Calu3 (cell line): ENCODE data around the gene ARID3B. TPM values are rescaled to one million over a fixed set of nuclear protein-coding genes. Genes with fewer than 3 reads are reported as not detected.
A peak's percentile ranks its signal among the peaks of the same experiment; 100 is the strongest.

Source experiments
- BruUV-seq: library from RNA; stranded (reverse); fragments of 400-500 nt; replicated peaks from 2 replicates; lab custom pipeline; 2021; lab: Mats Ljungman, UMichigan
- CTCF ChIA-PET: fragments of 300-600 bp; sonication (Branson Sonifier 250); formaldehyde crosslinking; loops from one replicate; lab custom pipeline; 2022; ENCODE audit warnings: antibody characterized with exemption; lab: Charles Lee
- DNase-seq: peaks from one replicate; pipeline ENCODE4 v3.0.0; 2022
- H3K27ac Mint-ChIP-seq: one replicate; pipeline ENCODE4 v1.8.0; 2022; ENCODE audit warnings: mixed read lengths; ENCODE audit not compliant: unreplicated experiment
- H3K27me3 Mint-ChIP-seq: one replicate; pipeline ENCODE4 v1.8.0; 2022; ENCODE audit warnings: mixed read lengths; ENCODE audit not compliant: unreplicated experiment
- H3K36me3 Mint-ChIP-seq: one replicate; pipeline ENCODE4 v1.8.0; 2022; ENCODE audit warnings: mild to moderate bottlenecking, moderate library complexity, mixed read lengths; ENCODE audit not compliant: insufficient read depth, unreplicated experiment
- H3K4me1 Mint-ChIP-seq: one replicate; pipeline ENCODE4 v1.8.0; 2022; ENCODE audit warnings: mild to moderate bottlenecking, low read depth, mixed read lengths; ENCODE audit not compliant: unreplicated experiment
- H3K4me3 Mint-ChIP-seq: one replicate; pipeline ENCODE4 v1.8.0; 2022; ENCODE audit warnings: mild to moderate bottlenecking, low read depth, moderate library complexity, mixed read lengths; ENCODE audit not compliant: unreplicated experiment
- H3K9me3 Mint-ChIP-seq: one replicate; pipeline ENCODE4 v1.8.0; 2022; ENCODE audit warnings: low read depth, mixed read lengths; ENCODE audit not compliant: unreplicated experiment
- intact Hi-C: fragments of 100-400 bp; cut with micrococcal nuclease; formaldehyde crosslinking; loops from one replicate; pipeline ENCODE4 v1.10.0; 2022; ENCODE audit not compliant: unreplicated experiment
- total RNA-seq: library from RNA; stranded (reverse); gene quantifications from 2 replicates; pipeline ENCODE4 v1.2.3, GENCODE V29; 2022
- TF ChIP-seq, protein P1 (sequence below): fragments of 200-600 bp; IDR thresholded peaks from one replicate; pipeline ENCODE4 v1.8.0; 2022; ENCODE audit warnings: antibody characterized with exemption; ENCODE audit not compliant: unreplicated experiment

The ARID3B gene
- total RNA-seq, 1 experiment from 2014 or later: 10.6 TPM

- H3K4me3 Mint-ChIP-seq: peak overlapping the region; percentile 86
These were observed 73.9 kb downstream of the ARID3B start for GRCh38 chr15:74614744-74615507.

GRCh38 chr15:74615508-74616365 lies 74.7 kb downstream of the ARID3B start, which contains the start of gene CLK3:
Gene CLK3, plus strand, starts transcription at chr15:74615836. Its CDS starts 3,361 bp downstream, at chr15:74619197.
- peaks cover 20% of the 10 kb centered on the region for H3K4me1 Mint-ChIP-seq
- H3K36me3 Mint-ChIP-seq: peaks cover 51% of the 10 kb centered on the region
- CTCF ChIA-PET: interaction anchor here (0.6 to 1.7 kb wide), 3 partner anchors 11 to 155 kb away, joined by 3 to 6 read pairs (median 4); no protein-coding TSS in a partner anchor

More at GRCh38 chr15:74614744-74615507, 73.9 kb downstream of the ARID3B start:
- peaks cover 43% of the 10 kb centered on the region for H3K36me3 Mint-ChIP-seq
- BruUV-seq: TSS peak; percentile 89
- intact Hi-C loops: loop anchor here (5.0 kb wide), 1 partner anchor 68 kb away; no protein-coding TSS in a partner anchor
- no peaks in the 10 kb centered on the region for H3K9me3 Mint-ChIP-seq
- H3K27me3 Mint-ChIP-seq: peaks cover 37% of the 10 kb centered on the region
- H3K4me1 Mint-ChIP-seq: peaks cover 18% of the 10 kb centered on the region
- DNase-seq: peak; percentile 85
- TF ChIP-seq, protein P1, sequence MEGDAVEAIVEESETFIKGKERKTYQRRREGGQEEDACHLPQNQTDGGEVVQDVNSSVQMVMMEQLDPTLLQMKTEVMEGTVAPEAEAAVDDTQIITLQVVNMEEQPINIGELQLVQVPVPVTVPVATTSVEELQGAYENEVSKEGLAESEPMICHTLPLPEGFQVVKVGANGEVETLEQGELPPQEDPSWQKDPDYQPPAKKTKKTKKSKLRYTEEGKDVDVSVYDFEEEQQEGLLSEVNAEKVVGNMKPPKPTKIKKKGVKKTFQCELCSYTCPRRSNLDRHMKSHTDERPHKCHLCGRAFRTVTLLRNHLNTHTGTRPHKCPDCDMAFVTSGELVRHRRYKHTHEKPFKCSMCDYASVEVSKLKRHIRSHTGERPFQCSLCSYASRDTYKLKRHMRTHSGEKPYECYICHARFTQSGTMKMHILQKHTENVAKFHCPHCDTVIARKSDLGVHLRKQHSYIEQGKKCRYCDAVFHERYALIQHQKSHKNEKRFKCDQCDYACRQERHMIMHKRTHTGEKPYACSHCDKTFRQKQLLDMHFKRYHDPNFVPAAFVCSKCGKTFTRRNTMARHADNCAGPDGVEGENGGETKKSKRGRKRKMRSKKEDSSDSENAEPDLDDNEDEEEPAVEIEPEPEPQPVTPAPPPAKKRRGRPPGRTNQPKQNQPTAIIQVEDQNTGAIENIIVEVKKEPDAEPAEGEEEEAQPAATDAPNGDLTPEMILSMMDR: no peak
- CTCF ChIA-PET: interaction anchor here (0.6 to 1.7 kb wide), 2 partner anchors 59 to 156 kb away, joined by 4 to 6 read pairs; no protein-coding TSS in a partner anchor
- H3K27ac Mint-ChIP-seq: peak overlapping the region; percentile 67

DNA sequence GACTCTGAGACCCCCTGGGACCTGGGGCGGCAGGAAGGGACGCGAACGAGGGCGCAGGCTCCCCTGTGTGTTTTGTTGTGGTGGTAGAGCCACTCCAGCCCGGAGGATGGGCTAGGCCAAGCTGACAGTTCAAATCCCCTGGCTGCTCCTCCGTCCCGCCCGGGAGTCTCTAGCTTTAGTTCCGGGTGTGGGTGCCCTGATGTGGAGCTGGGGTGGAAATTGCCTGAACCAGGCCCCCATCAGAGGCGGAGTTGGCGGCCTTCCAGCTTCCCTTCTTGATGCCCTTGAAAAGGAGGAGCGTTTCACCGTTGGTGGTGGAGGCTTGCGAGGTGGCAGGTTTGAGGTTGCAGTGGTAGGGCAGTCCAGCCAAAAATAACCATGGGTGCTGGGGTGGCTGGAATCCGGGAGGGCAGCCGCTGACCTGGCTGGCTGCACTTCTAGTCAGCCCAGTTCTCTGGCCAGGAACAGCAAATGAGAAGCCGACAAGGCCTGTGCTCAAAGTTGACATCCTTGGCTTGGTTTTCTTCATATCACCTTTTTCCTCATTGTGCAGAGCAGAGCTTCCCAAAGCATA lies 75.4 kb downstream of the ARID3B start:
- H3K9me3 Mint-ChIP-seq: no peaks in the 10 kb centered on the region
- CTCF ChIA-PET: interaction anchor here (0.7 to 1.7 kb wide), 3 partner anchors 10 to 155 kb away, joined by 3 to 4 read pairs (median 3); no protein-coding TSS in a partner anchor
- peak overlapping the region; percentile 82 for H3K27ac Mint-ChIP-seq
- peaks cover 59% of the 10 kb centered on the region for H3K36me3 Mint-ChIP-seq
- peak overlapping the region; percentile 86 for H3K4me3 Mint-ChIP-seq
- peak; percentile 71 for DNase-seq
- TF ChIP-seq, protein P1: no peak
- H3K27me3 Mint-ChIP-seq: peaks cover 23% of the 10 kb centered on the region
- intact Hi-C loops: no loop called here
- BruUV-seq: no TSS peak
- peaks cover 26% of the 10 kb centered on the region for H3K4me1 Mint-ChIP-seq

More at GRCh38 chr15:74615508-74616365, 74.7 kb downstream of the ARID3B start, which contains the start of gene CLK3:
- intact Hi-C loops: no loop called here
- peak; percentile 100 for DNase-seq
- peaks cover 30% of the 10 kb centered on the region for H3K27me3 Mint-ChIP-seq
- TF ChIP-seq, protein P1: no peak
- peak within 1 kb of the TSS; percentile 86 for H3K4me3 Mint-ChIP-seq
- H3K9me3 Mint-ChIP-seq: no peaks in the 10 kb centered on the region
- H3K27ac Mint-ChIP-seq: peak within 1 kb of the TSS; percentile 82
- TSS peak; percentile 16 for BruUV-seq

GRCh38 chr15:74616996-74617395 lies 76.0 kb downstream of the ARID3B start:
- CTCF ChIA-PET: interaction anchor here (0.7 to 0.9 kb wide), 2 partner anchors 19 to 77 kb away, joined by 3 read pairs; partner anchors contain the start of gene ARID3B
- H3K4me3 Mint-ChIP-seq: peak overlapping the region; percentile 86
- no peak for DNase-seq
- peaks cover 18% of the 10 kb centered on the region for H3K27me3 Mint-ChIP-seq
- TF ChIP-seq, protein P1: no peak
- intact Hi-C loops: no loop called here
- peaks cover 26% of the 10 kb centered on the region for H3K4me1 Mint-ChIP-seq
- no TSS peak for BruUV-seq
- H3K36me3 Mint-ChIP-seq: peaks cover 64% of the 10 kb centered on the region
- peak overlapping the region; percentile 82 for H3K27ac Mint-ChIP-seq
- H3K9me3 Mint-ChIP-seq: no peaks in the 10 kb centered on the region
